Myometrial cell (primary cell): ENCODE measurements around the gene CRIP2. TPM values are rescaled to one million over a fixed set of nuclear protein-coding genes. Genes with fewer than 3 reads are reported as not detected.

Source experiments
- total RNA-seq: library from RNA; depleted of rRNA; stranded (reverse); fragments of >200 nt; gene quantifications from 2 replicates; pipeline ENCODE4 v1.2.3, GENCODE V29; 2015

Gene CRIP2, protein sequence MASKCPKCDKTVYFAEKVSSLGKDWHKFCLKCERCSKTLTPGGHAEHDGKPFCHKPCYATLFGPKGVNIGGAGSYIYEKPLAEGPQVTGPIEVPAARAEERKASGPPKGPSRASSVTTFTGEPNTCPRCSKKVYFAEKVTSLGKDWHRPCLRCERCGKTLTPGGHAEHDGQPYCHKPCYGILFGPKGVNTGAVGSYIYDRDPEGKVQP
- total RNA-seq = 82.4 and 122 TPM in 2 replicates

DNA sequence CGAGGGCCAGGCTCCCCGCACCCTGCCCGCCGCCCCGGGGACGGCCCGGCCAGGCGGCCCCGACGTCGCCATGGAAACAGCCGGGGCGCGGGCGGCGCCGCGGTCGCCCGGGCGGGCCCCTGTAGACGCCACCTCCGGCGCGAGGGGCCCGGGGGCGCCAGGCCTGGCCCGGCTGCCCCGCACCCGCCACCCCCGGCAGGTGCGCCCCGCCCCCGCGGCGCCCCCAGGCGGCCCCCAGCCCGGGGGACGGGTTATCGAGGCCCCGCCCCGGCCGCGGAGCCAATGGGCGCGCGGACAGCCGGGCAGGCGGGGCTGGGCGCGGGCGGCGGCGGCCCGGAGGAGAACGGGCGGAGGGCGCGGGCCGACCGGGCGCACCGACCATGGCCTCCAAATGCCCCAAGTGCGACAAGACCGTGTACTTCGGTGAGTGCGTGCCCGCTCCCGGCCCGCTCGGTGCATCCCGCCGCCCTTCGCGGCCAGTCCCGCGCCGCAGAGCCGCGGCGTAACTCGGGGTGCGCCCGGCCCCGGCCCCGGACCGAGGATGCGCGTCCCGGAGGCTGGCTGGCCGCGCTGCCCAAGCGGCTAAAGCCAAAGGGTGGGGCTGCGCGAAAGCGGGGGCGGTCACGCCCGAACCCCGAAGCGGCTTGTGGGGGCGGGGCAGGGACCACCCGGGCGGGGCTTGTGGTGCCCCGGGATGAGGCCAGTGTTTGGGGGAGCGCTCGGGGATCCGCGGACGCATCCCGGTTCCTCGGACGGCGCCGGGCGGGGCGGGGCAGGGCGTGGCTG is at the start of gene CRIP2:
CRIP2 (plus strand) TSS at position 339 of the 786 bp plus-strand sequence; CDS start at position 381, 42 bp downstream.

DNA sequence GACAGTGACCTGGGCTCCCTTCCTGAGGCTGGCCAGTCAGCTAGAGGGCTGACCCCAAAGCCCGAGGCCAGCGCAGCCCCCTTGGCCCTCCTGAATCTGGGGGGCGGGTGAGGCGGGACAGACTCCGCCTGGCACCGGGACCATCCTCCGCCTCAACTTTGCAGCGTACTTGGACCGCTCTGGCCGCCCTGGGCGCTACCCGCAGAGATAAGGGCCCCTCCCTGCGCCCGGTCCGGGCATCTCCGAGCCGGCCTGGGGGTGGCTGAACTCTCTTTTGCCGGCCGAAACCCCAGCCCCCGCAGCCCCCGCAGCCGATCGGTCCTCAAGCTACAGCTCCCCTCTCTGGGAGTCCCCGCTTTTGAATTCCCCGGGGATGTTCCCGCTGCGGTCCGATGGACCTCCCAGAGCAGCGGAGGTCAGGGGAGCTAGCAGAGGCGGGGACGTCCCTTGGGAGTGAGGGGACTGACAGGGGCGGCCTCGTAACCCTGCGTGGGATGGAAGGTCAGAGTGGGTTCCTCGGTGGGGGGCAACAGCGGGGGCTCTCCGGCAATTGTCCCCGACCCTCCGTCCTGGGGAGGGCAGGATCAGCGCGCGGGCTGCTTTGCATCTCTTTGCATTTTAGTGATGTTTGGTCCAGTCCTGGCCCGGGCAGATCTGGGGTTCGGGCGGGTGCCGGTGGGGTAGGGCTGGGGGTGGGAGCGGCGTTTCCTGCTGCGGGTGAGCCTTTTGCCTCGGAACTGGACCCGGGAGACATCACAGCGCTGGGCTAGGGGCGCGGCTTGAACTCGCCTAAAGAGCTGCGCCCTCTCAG is 11.7 kb downstream of the CRIP2 start, which contains the start of gene CRIP1:
CRIP1 (plus strand) TSS at position 724 of the 811 bp plus-strand sequence. CDS start 374 bp downstream, outside the sequence.

DNA sequence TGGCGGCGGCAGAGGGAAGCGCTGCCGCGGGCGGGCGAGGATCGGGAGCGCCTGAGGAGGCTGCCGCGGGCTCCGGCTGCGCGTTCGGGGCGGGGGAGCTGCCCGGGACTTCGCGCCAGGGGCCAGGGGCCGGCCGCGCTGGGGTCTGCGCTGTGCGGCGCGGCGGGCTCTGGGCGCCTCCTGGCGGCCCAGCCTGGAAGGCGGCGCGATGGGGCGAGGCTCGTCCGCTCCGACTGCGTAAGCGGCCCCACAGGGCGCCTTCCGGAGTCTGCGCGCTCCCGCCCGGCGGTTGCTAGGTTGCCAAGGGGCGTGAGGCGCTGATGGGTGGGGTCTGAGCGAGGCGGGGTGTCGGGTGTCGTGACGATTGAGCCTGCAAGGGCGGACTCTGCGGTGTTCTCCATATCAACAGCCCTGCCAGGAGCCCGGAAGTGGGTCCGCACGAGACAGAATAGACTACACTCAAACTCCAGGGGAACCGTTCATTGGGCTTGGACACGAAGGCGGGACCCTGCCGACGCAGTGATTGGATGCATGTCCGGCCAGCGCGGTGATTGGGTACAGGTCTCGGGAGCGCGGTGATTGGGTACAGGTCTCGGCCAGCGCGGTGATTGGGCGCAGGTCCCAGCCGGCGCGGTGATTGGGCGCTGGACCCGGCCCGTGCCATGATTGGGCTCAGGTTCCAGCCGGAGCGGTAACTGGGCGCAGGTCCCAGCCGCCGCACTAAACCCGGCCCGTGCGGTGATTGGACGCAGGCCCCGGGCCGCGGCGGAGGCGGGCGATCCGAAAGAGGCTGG is 16.1 kb downstream of the CRIP2 start, which contains the start of gene TEDC1:
TEDC1 (plus strand) TSS at position 675 of the 794 bp plus-strand sequence. CDS start 130 bp downstream, outside the sequence.

DNA sequence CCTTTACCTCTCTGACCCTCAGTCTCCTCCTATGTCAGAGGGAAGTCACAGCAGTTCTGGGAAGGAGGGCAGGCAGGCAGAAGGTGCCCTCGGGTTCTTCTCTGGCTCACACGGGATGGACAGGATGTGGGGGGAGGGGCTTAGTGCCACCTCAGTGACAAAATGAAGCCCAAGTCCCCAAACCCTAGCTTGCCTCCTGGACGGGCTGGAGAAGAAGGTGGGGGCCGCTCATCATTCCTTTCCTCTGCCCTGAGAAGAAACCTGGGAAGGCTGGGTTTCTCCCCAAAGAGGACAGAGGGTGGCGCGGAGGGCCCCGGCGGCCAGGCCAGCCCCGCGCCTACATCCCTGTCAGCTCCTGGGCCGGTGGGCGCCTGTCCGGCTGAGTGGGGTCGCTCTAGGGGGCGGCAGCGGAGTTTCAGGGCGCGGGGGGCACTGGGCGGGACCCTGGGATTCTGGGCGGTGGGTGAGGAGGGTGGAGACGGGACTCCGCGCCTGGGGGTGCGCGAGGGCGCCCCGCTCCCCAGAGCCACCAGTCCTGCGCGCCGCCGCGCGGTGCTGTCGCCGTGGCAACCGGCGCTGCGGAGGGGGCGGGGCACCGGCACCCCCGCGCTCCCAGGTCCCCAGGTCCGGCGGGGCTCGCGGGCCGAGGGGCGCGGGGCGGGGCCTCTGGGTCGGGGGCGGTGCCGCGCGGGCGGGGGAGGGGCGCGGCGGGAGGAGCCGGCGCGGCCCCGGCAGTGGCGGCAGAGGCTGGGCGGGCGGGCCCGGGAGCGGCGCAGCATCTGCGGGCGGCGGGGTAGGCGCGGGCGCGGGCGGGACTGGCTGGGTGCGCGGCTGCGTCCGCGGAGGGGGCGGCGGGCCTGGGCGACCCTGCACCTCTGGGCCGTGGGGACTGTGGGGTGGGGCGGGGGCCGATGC is 51.5 kb downstream of the CRIP2 start, which contains the start of gene TMEM121:
TMEM121 (plus strand) TSS at position 723 of the 915 bp plus-strand sequence. CDS start 2,252 bp downstream, outside the sequence.

Other genes with a start within 250 kb of the CRIP2 start
- gene BTBD6, start 226.3 kb upstream of the CRIP2 start, total RNA-seq = 56.0 and 80.1 TPM in 2 replicates
- 25.0 and 26.8 TPM in 2 replicates for gene BRF1, start 173.8 kb upstream of the CRIP2 start, total RNA-seq
- 46.4 and 47.1 TPM in 2 replicates for gene PACS2, start 160.1 kb upstream of the CRIP2 start, total RNA-seq
- gene TEX22, start 76.3 kb upstream of the CRIP2 start, total RNA-seq = 0.35 TPM in 1 of 2 replicates, not detected in the other
- gene MTA1, start 55.0 kb upstream of the CRIP2 start, total RNA-seq = 32.6 and 43.8 TPM in 2 replicates
- gene CRIP1, start 12.1 kb downstream of the CRIP2 start, total RNA-seq = 0.53 TPM in 1 of 2 replicates, not detected in the other
- 9.6 and 12.4 TPM in 2 replicates for gene TEDC1, start 16.4 kb downstream of the CRIP2 start, total RNA-seq
- gene TMEM121, start 51.8 kb downstream of the CRIP2 start, total RNA-seq = 6.2 and 11.2 TPM in 2 replicates